ENCODE data around the gene ZNF576. TPM values are rescaled to one million over a fixed set of nuclear protein-coding genes. Genes with fewer than 3 reads are reported as not detected.

ZNF576 gene
- total RNA-seq, 2 donors from 2014 or later = 4.6 to 20.2 TPM

DNA sequence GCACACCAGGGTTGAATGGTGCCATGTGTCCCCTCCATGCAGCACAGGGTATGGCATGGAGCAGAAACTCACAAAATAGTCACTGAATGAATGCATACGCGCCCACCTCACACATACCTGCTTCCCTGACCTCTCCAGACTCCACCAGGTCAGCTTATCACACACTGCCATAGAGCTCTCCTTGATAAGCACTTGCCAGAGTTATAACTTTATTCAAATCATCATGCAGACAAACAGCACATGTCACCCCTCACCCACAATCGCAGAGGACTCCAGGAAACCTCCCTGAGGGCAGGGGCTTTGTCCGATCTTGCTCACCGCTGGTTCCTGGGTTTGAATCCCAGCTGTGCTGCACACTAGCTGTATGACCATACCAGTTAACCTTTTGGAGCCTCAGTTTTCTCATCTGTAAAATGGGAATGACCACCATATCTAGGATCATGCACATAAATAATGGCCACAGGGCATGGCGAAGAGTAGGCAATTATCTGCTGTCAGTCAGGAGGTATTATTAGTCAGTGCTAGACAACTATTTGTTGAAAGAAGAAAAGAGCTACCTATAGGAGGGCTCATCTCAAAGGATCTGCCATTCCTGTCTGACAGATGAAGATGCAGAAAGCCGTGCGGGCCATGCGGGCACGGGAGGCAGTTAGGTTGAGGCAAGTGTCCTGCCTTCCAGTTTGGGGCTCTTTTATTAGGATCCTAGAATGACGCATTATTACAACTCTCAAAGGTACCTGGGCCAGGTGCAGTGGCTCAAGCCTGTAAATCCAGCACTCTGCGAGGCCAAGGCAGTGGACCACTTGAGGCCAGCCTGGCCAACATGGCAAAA lies 35.0 kb upstream of the ZNF576 start:
- Histone ChIP-seq H3K36me3 (peaks cover 18% of the 10 kb centered on the region), H3K27me3 (replicated peaks; ENCODE audit: insufficient read depth) (no peaks in the 10 kb centered on the region), H3K9me3 (no peaks in the 10 kb centered on the region), H3K4me3 (no peak overlapping the region), H3K4me1 (ENCODE audit: control insufficient read depth in 1 of 2, low read depth in 2 of 2) (peaks cover 6 to 21% of the 10 kb centered on the region in 2 donors), H3K27ac (no peak overlapping the region)
- TF ChIP-seq CTCF (IDR thresholded peaks at IDR 0.05) = no peak
- DNase-seq (ENCODE audit: low spot score) = no peak
- ATAC-seq (ENCODE audit: insufficient number of reproducible peaks, low FRiP score, low read depth) = no peak

GRCh38 chr19:43562226-43562697 lies 34.1 kb upstream of the ZNF576 start:
- H3K4me1 ChIP-seq (ENCODE audit: control insufficient read depth in 1 of 2, low read depth in 2 of 2) = peaks cover 6 to 21% of the 10 kb centered on the region in 2 donors
- ATAC-seq (ENCODE audit: insufficient number of reproducible peaks, low FRiP score, low read depth) = no peak
- H3K27ac ChIP-seq = peak overlapping the region; percentile 58 to 73

DNA sequence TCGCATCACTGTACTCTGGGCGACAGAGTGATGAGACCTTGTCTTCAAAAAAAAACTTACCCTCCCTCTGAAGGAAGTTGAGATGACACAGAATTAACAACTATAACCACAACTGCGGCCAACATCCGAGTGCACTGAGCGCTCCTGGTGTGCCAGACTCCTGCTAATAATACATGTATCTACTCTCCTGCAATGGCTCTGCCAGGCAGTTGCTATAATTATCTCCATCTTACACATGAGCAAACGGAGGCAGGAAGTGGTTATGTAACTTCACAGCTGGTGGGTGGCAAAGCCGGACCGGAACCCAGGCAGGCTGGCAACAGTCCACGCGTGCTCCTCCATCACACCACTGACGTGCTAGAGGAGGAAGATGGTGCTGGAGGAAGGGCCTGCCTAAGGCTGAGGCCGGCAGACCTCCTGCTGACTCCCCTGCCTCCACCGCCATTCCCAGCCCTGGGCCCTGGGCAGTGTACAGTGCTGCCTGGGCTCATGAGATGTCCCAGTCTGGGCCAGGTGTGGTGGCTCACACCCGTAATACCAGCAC lies 33.6 kb upstream of the ZNF576 start:
- Histone ChIP-seq H3K27ac (peak overlapping the region; percentile 58 to 73), H3K4me3 (no peak overlapping the region), H3K27me3 (replicated peaks; ENCODE audit: insufficient read depth) (no peaks in the 10 kb centered on the region), H3K4me1 (ENCODE audit: control insufficient read depth in 1 of 2, low read depth in 2 of 2) (peaks cover 6 to 21% of the 10 kb centered on the region in 2 donors), H3K9me3 (no peaks in the 10 kb centered on the region), H3K36me3 (peaks cover 12% of the 10 kb centered on the region)
- peak; percentile 14 for DNase-seq (ENCODE audit: low spot score)
- peak; percentile 77 for ATAC-seq (ENCODE audit: insufficient number of reproducible peaks, low FRiP score, low read depth)
- TF ChIP-seq CTCF (IDR thresholded peaks at IDR 0.05) = no peak

More at GRCh38 chr19:43562226-43562697, 34.1 kb upstream of the ZNF576 start:
- no peak for DNase-seq (ENCODE audit: low spot score)
- H3K36me3 ChIP-seq = peaks cover 14% of the 10 kb centered on the region
- H3K9me3 ChIP-seq = no peaks in the 10 kb centered on the region
- no peak for TF ChIP-seq CTCF (IDR thresholded peaks at IDR 0.05)
- H3K27me3 ChIP-seq (replicated peaks; ENCODE audit: insufficient read depth) = no peaks in the 10 kb centered on the region
- no peak overlapping the region for H3K4me3 ChIP-seq

DNA sequence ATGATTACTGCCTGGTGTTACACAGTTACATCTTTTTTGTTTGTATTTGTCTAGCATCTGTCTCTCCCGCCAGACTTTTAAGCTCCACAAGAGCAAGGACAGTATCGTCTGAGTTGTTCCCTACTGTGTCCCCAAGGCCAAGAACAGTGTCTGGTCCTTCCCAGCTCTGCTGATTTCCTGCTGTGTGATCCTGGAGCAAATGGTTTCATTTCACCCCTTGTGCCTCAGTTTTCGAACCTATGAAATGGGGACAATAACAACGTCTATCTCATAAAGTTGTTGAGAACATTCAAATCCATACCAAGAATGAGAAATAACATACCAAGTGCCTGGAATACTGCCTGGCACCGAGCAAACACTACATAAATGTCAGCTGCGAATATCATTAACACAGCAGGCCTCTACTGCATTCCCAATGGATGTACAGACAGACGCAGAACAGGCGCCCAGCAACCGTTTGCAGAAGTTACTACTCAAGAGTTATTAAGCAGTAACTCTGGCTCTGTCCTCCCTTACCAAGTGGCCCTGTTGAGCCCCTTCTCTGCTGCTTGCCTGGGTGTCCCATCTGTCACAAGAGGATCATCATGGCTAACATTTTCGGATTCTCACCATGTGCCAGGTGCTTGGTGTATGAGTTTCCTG lies 32.5 kb upstream of the ZNF576 start:
- Histone ChIP-seq H3K36me3 (peaks cover 9% of the 10 kb centered on the region), H3K4me3 (no peak overlapping the region)
- no peak for TF ChIP-seq CTCF (IDR thresholded peaks at IDR 0.05)

GRCh38 chr19:43564800-43565199 lies 31.6 kb upstream of the ZNF576 start:
- TF ChIP-seq CTCF (IDR thresholded peaks at IDR 0.05) = no peak
- no peak overlapping the region for H3K27ac ChIP-seq
- H3K4me1 ChIP-seq (ENCODE audit: control insufficient read depth in 1 of 2, low read depth in 2 of 2) = peaks cover 6 to 21% of the 10 kb centered on the region in 2 donors
- H3K9me3 ChIP-seq = no peaks in the 10 kb centered on the region
- H3K4me3 ChIP-seq = no peak overlapping the region
- H3K36me3 ChIP-seq = peaks cover 6% of the 10 kb centered on the region
- ATAC-seq (ENCODE audit: insufficient number of reproducible peaks, low FRiP score, low read depth) = no peak
- DNase-seq (ENCODE audit: low spot score) = no peak
- no peaks in the 10 kb centered on the region for H3K27me3 ChIP-seq (replicated peaks; ENCODE audit: insufficient read depth)

More for the DNA sequence above, 32.5 kb upstream of the ZNF576 start:
- DNase-seq (ENCODE audit: low spot score) (no peak), ATAC-seq (ENCODE audit: insufficient number of reproducible peaks, low FRiP score, low read depth) (no peak)
- no peaks in the 10 kb centered on the region for H3K9me3 ChIP-seq
- peak overlapping the region in 1 of 2 donors; percentile 73 for H3K27ac ChIP-seq
- peaks cover 6 to 21% of the 10 kb centered on the region in 2 donors for H3K4me1 ChIP-seq (ENCODE audit: control insufficient read depth in 1 of 2, low read depth in 2 of 2)
- H3K27me3 ChIP-seq (replicated peaks; ENCODE audit: insufficient read depth) = no peaks in the 10 kb centered on the region

Data from thoracic aorta (tissue), 2 donors.